H1 (cell line): ENCODE data around the gene DNAL4. TPM values are rescaled to one million over a fixed set of nuclear protein-coding genes. Genes with fewer than 3 reads are reported as not detected.

Experiments used
- CTCF ChIA-PET: fragments of 300-600 bp; sonication (Branson Sonifier 250); formaldehyde crosslinking; loops from one replicate; lab custom pipeline; 2021; ENCODE audit not compliant: partially characterized antibody; lab: Charles Lee
- POLR2A ChIA-PET: fragments of 300-600 bp; sonication (Branson Sonifier 250); formaldehyde crosslinking; loops from one replicate; lab custom pipeline; 2021; ENCODE audit warnings: inconsistent platforms; ENCODE audit not compliant: partially characterized antibody; lab: Charles Lee
- DNase-seq, 2 experiments: peaks; one replicate each; pipeline versions ENCODE4 v3.0.0 to v3.0.0-alpha.2; 2010 to 2022; ENCODE audit warnings: low spot score in 2 of 2, low read depth in 1 of 2, mixed read lengths in 1 of 2
- FAIRE-seq: peaks from 2 replicates; lab custom pipeline; 2011; peaks lifted over from hg19 to GRCh38; lab: Jason Lieb, UNC
- H2AFZ ChIP-seq: 2 replicates; pipeline ENCODE4 v1.8.1; 2012; ENCODE audit warnings: low read length, inconsistent platforms
- H2AK5ac ChIP-seq: 2 replicates; pipeline ENCODE4 v1.6.1; 2013; ENCODE audit warnings: low read depth, low read length
- H2BK120ac ChIP-seq: replicated peaks from 2 replicates; pipeline ENCODE3; 2013; ENCODE audit warnings: low read depth, low read length, inconsistent platforms
- H2BK12ac ChIP-seq: 2 replicates; pipeline ENCODE4 v1.6.1; 2013; ENCODE audit warnings: low read depth, low read length
- H2BK15ac ChIP-seq: 2 replicates; pipeline ENCODE4 v1.6.1; 2013; ENCODE audit warnings: low read length
- H2BK20ac ChIP-seq: 2 replicates; pipeline ENCODE4 v1.6.1; 2013; ENCODE audit warnings: low read length
- H2BK5ac ChIP-seq: 2 replicates; pipeline ENCODE4 v1.6.1; 2013; ENCODE audit warnings: low read depth, low read length
- H3K14ac ChIP-seq: 2 replicates; pipeline ENCODE4 v1.6.1; 2013; ENCODE audit warnings: inconsistent platforms; ENCODE audit not compliant: insufficient read length
- H3K18ac ChIP-seq: 2 replicates; pipeline ENCODE4 v1.6.1; 2013; ENCODE audit warnings: low read length; ENCODE audit errors: extremely low read depth
- H3K23ac ChIP-seq: 2 replicates; pipeline ENCODE4 v1.6.1; 2013; ENCODE audit warnings: inconsistent platforms; ENCODE audit not compliant: insufficient read length
- H3K23me2 ChIP-seq: 2 replicates; pipeline ENCODE4 v1.6.1; 2013; ENCODE audit warnings: low read depth, low read length
- H3K27ac ChIP-seq: 2 replicates; pipeline ENCODE4 v1.6.1; 2011; ENCODE audit warnings: low read depth, low read length, inconsistent platforms
- H3K27me3 ChIP-seq, 4 experiments: replicated peaks in 1 of 4; 1 replicate in 1 of 4; 2 replicates in 3 of 4; pipeline versions ENCODE4 v1.6.1 to v1.8.1; 2011 to 2013; ENCODE audit warnings: low read length in 3 of 4, mild to moderate bottlenecking in 3 of 4, inconsistent platforms in 2 of 4, mixed read lengths in 2 of 4, moderate library complexity in 1 of 4; ENCODE audit not compliant: control insufficient read depth in 3 of 4, insufficient read depth in 3 of 4; ENCODE audit errors: extremely low read depth in 1 of 4
- H3K36me3 ChIP-seq, 4 experiments: 2 replicates each; pipeline versions ENCODE4 v1.6.1 to v1.8.1; 2011 to 2013; ENCODE audit warnings: mild to moderate bottlenecking in 4 of 4, low read length in 3 of 4, moderate library complexity in 2 of 4, control low read depth in 1 of 4, inconsistent platforms in 1 of 4; ENCODE audit not compliant: insufficient read depth in 4 of 4, control insufficient read depth in 2 of 4
- H3K4ac ChIP-seq: replicated peaks from 2 replicates; pipeline ENCODE3; 2013; ENCODE audit warnings: low read length, low read depth, mixed read lengths, inconsistent platforms; ENCODE audit not compliant: insufficient read length
- H3K4me1 ChIP-seq, 4 experiments: replicated peaks in 1 of 4; 1 replicate in 1 of 4; 2 replicates in 3 of 4; pipeline versions ENCODE4 v1.6.1 to v1.8.1; 2011 to 2013; ENCODE audit warnings: low read length in 3 of 4, inconsistent platforms in 2 of 4, mixed read lengths in 1 of 4; ENCODE audit not compliant: insufficient read depth in 4 of 4, control insufficient read depth in 3 of 4
- H3K4me2 ChIP-seq, 2 experiments: 2 replicates each; pipeline versions ENCODE4 v1.6.1 to v1.8.1; 2011 to 2013; ENCODE audit warnings: low read depth in 2 of 2, low read length in 2 of 2, control low read depth in 1 of 2, inconsistent platforms in 1 of 2, mild to moderate bottlenecking in 1 of 2; ENCODE audit not compliant: insufficient read depth in 1 of 2
- H3K4me3 ChIP-seq, 4 experiments: fragments of 200-600, 300-600 bp in 1 of 4; sonication (generic), shearing (Covaris generic), sonication (Bioruptor Twin) in 1 of 4; 2 replicates each; pipeline versions ENCODE4 v1.5.1 to v1.8.1; 2011 to 2016; ENCODE audit warnings: low read length in 4 of 4, low read depth in 3 of 4, control low read depth in 2 of 4, inconsistent platforms in 2 of 4, mild to moderate bottlenecking in 2 of 4, mixed read lengths in 1 of 4, moderate library complexity in 1 of 4; ENCODE audit not compliant: insufficient read depth in 2 of 4; ENCODE audit errors: extremely low read depth in 1 of 4
- H3K56ac ChIP-seq: replicated peaks from 2 replicates; pipeline ENCODE3; 2013; ENCODE audit warnings: low read depth, mild to moderate bottlenecking, mixed read lengths, low read length, inconsistent platforms; ENCODE audit not compliant: insufficient read length
- H3K79me1 ChIP-seq: 2 replicates; pipeline ENCODE4 v1.6.1; 2013; ENCODE audit warnings: low read depth, low read length, control low read depth
- H3K79me2 ChIP-seq, 2 experiments: 2 replicates each; pipeline versions ENCODE4 v1.6.1 to v1.8.1; 2012 to 2013; ENCODE audit warnings: low read length in 2 of 2, mild to moderate bottlenecking in 2 of 2, inconsistent platforms in 1 of 2; ENCODE audit not compliant: insufficient read depth in 2 of 2, control insufficient read depth in 1 of 2
- H3K9ac ChIP-seq, 4 experiments: replicated peaks in 1 of 4; 1 replicate in 1 of 4; 2 replicates in 3 of 4; pipeline versions ENCODE4 v1.6.1 to v1.8.1; 2011 to 2013; ENCODE audit warnings: low read depth in 3 of 4, low read length in 3 of 4, control low read depth in 2 of 4, mild to moderate bottlenecking in 2 of 4, moderate library complexity in 2 of 4, inconsistent platforms in 1 of 4; ENCODE audit errors: extremely low read depth in 1 of 4
- H3K9me3 ChIP-seq, 2 experiments: 2 replicates each; pipeline versions ENCODE4 v1.6.1 to v1.8.1; 2012 to 2013; ENCODE audit warnings: mild to moderate bottlenecking in 2 of 2, moderate library complexity in 2 of 2, control low read depth in 1 of 2, inconsistent platforms in 1 of 2, low read depth in 1 of 2, low read length in 1 of 2, mixed read lengths in 1 of 2; ENCODE audit not compliant: insufficient read depth in 2 of 2
- H4K20me1 ChIP-seq, 2 experiments: replicated peaks in 1 of 2; 2 replicates each; pipeline versions ENCODE3 to v1.8.1; 2011 to 2013; ENCODE audit warnings: inconsistent platforms in 2 of 2, low read length in 2 of 2, mild to moderate bottlenecking in 1 of 2; ENCODE audit not compliant: insufficient read depth in 2 of 2, control insufficient read depth in 1 of 2
- H4K5ac ChIP-seq: 2 replicates; pipeline ENCODE4 v1.6.1; 2013; ENCODE audit warnings: low read length, low read depth, mixed read lengths, inconsistent platforms; ENCODE audit not compliant: insufficient read length
- H4K8ac ChIP-seq: 2 replicates; pipeline ENCODE4 v1.8.0; 2013; ENCODE audit warnings: mild to moderate bottlenecking, moderate library complexity, low read length, inconsistent platforms; ENCODE audit not compliant: insufficient read depth; ENCODE audit errors: extremely low read depth
- H4K91ac ChIP-seq: replicated peaks from 2 replicates; pipeline ENCODE3; 2013; ENCODE audit warnings: low read length, mixed read lengths, inconsistent platforms; ENCODE audit not compliant: insufficient read length
- BCL11A ChIP-seq, 2 experiments: IDR thresholded peaks; one replicate each; pipeline ENCODE4 v1.6.1; 2011; ENCODE audit warnings: low read depth in 2 of 2, low read length in 2 of 2, mild to moderate bottlenecking in 2 of 2
- EP300 ChIP-seq, 2 experiments: IDR thresholded peaks; 1 replicate in 1 of 2; 2 replicates in 1 of 2; pipeline ENCODE4 v1.6.1; 2011 to 2012; ENCODE audit warnings: low read depth in 2 of 2, low read length in 2 of 2, mild to moderate bottlenecking in 2 of 2, borderline replicate concordance in 1 of 2, inconsistent platforms in 1 of 2, moderate library complexity in 1 of 2
- GABPA ChIP-seq: IDR thresholded peaks from 2 replicates; pipeline ENCODE4 v1.6.1; 2011; ENCODE audit warnings: mild to moderate bottlenecking, low read length, moderate library complexity, borderline replicate concordance; ENCODE audit not compliant: insufficient read depth
- NRF1 ChIP-seq: IDR thresholded peaks from 2 replicates; pipeline ENCODE4 v1.6.1; 2011; ENCODE audit warnings: mild to moderate bottlenecking, low read depth, low read length, improper control_type of control experiment
- SUZ12 ChIP-seq: fragments of 200-600 bp; sonication (generic); IDR thresholded peaks from 2 replicates; pipeline ENCODE4 v1.6.1; 2012; ENCODE audit warnings: mild to moderate bottlenecking, inconsistent platforms, low read length, moderate library complexity, mixed read lengths
- ZNF274 ChIP-seq: IDR thresholded peaks from 2 replicates; pipeline ENCODE4 v1.7.0; 2012; ENCODE audit warnings: low read length, borderline replicate concordance; ENCODE audit errors: extremely low read depth
- WGBS, 2 experiments: shearing (Covaris generic) in 1 of 2; methylation state at CpG; one replicate each; pipeline versions ENCODE4 v1.1.6 to v1.1.7; 2013 to 2015; ENCODE audit warnings: low lambda C conversion rate in 2 of 2, mixed read lengths in 2 of 2, inconsistent platforms in 1 of 2, low coverage in 1 of 2, missing lambda C conversion rate in 1 of 2; ENCODE audit not compliant: insufficient replicate concordance in 2 of 2, insufficient coverage in 1 of 2, insufficient read length in 1 of 2; ENCODE audit errors: extremely low coverage in 1 of 2, missing lambda C conversion rate in 1 of 2; 5-methylcytosine and 5-hydroxymethylcytosine counted together
- polyA plus RNA-seq, 7 experiments: library from polyadenylated mRNA; depleted of rRNA in 3 of 7; stranded (reverse) in 5 of 7; unstranded in 2 of 7; fragments of >200 nt in 5 of 7; fragments of 200-250 nt in 2 of 7; gene quantifications; 1 replicate in 5 of 7; 2 replicates in 1 of 7; 4 replicates in 1 of 7; pipeline versions ENCODE4 v1.2.1 to v1.2.3, GENCODE V29; 2011 to 2013; ENCODE audit warnings: missing spikeins in 2 of 7, mixed read lengths in 2 of 7
- total RNA-seq: library from RNA; stranded (reverse); fragmentation: NEBNext Ultra II Directional; extraction: Animal tissue kit (Norgen Biotek cat#: 25700); gene quantifications from 2 replicates; pipeline ENCODE4 v1.2.1, GENCODE V29; 2021
- TF ChIP-seq, protein P1 (sequence below), 3 experiments: IDR thresholded peaks; 1 replicate in 2 of 3; 2 replicates in 1 of 3; pipeline versions ENCODE4 v1.5.1 to v1.6.1; 2011; ENCODE audit warnings: low read length in 3 of 3, mild to moderate bottlenecking in 3 of 3, inconsistent platforms in 2 of 3, low read depth in 1 of 3, moderate library complexity in 1 of 3; ENCODE audit not compliant: insufficient read depth in 1 of 3; ENCODE audit errors: control extremely low read depth in 1 of 3

DNAL4 gene
- total and polyA plus RNA-seq, 2 of the 8 experiments (the other 6 are each of a cell fraction or from before 2014, with no cell fraction given): 8.8 to 14.0 TPM

DNA sequence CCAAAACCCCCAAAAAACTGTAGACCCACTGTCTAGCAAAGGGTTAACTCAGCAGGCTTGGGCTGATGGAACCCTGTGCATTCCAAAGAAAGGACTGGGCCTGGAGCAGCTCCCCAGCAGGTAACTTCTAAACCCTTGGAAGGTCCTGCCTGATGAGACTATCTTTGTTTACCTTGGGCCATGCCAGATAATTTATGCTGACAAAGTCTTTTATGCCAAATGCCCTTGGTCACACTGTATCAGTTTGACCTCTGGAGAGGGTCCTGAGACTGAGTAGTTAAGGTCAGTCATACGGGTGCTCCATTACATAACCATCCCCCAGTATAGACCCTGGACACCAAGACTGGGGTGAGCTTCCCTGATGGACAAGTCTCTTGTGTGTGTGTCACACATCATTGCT, 21.9 kb upstream of the DNAL4 start:
- Histone ChIP-seq H4K5ac (no peak overlapping the region), H3K56ac (no peak overlapping the region)
- TF ChIP-seq BCL11A (IDR thresholded peaks at IDR 0.05; ENCODE audit: low read depth in 2 of 2, low read length in 2 of 2) (no peak), SUZ12 (no peak), ZNF274 (no peak), EP300 (IDR thresholded peaks at IDR 0.05; ENCODE audit: borderline replicate concordance in 1 of 2, low read depth in 2 of 2, low read length in 2 of 2) (no peak), NRF1 (no peak), GABPA (no peak)
- TF ChIP-seq, protein P1, sequence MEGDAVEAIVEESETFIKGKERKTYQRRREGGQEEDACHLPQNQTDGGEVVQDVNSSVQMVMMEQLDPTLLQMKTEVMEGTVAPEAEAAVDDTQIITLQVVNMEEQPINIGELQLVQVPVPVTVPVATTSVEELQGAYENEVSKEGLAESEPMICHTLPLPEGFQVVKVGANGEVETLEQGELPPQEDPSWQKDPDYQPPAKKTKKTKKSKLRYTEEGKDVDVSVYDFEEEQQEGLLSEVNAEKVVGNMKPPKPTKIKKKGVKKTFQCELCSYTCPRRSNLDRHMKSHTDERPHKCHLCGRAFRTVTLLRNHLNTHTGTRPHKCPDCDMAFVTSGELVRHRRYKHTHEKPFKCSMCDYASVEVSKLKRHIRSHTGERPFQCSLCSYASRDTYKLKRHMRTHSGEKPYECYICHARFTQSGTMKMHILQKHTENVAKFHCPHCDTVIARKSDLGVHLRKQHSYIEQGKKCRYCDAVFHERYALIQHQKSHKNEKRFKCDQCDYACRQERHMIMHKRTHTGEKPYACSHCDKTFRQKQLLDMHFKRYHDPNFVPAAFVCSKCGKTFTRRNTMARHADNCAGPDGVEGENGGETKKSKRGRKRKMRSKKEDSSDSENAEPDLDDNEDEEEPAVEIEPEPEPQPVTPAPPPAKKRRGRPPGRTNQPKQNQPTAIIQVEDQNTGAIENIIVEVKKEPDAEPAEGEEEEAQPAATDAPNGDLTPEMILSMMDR (IDR thresholded peaks at IDR 0.05; ENCODE audit: control extremely low read depth in 1 of 3, insufficient read depth in 1 of 3, low read depth in 1 of 3, low read length in 3 of 3): no peak
- TF ChIP-seq, all 59 proteins: peak for 0
- Histone ChIP-seq H3K36me3 (no peaks in the 10 kb centered on the region), H3K9me3 (no peaks in the 10 kb centered on the region), H3K9ac (no peak overlapping the region), H3K4ac (no peak overlapping the region), H2BK15ac (no peak overlapping the region), H2AK5ac (no peak overlapping the region), H3K4me1 (peaks cover 0 to 3% (median 0%) of the 10 kb centered on the region in 4 experiments; a peak in 1 of 7 replicates), H2BK5ac (no peak overlapping the region), H3K27me3 (no peaks in the 10 kb centered on the region; a peak in 1 of 7 replicates), H3K79me2 (no peaks in the 10 kb centered on the region), H3K4me3 (no peak overlapping the region), H3K27ac (no peak overlapping the region), H2BK120ac (no peak overlapping the region), H2BK12ac (no peak overlapping the region), H3K23me2 (peaks cover 5% of the 10 kb centered on the region; the same call in 1 of the 2 replicates), H4K20me1 (peaks cover 0 to 2% of the 10 kb centered on the region in 2 experiments), H3K14ac (no peak overlapping the region), H3K79me1 (no peaks in the 10 kb centered on the region), H3K18ac (no peak overlapping the region), H3K23ac (no peak overlapping the region), H3K4me2 (no peak overlapping the region), H4K8ac (no peak overlapping the region), H2AFZ (no peak overlapping the region), H4K91ac (no peak overlapping the region), H2BK20ac (no peak overlapping the region)
- FAIRE-seq (no peak), DNase-seq (no peak)
- CTCF ChIA-PET: interaction anchor here (1.6 to 5.8 kb wide), 2 partner anchors 47 to 54 kb away, joined by 3 to 29 read pairs; no protein-coding TSS in a partner anchor
- POLR2A ChIA-PET: no interaction called here
- 88% methylated on average over 1 of the region's 1 CpG; no CpG with 5 or more reads in 1 of the 2 experiments for WGBS, 2 experiments
